HG03103 (cell line): ENCODE data around the gene SLC25A25.

Source experiments
- ATAC-seq: cut with Tn5 transposase; IDR thresholded peaks from one replicate; pipeline ENCODE4 v1.9.1; 2021; ENCODE audit warnings: low read depth; ENCODE audit not compliant: unreplicated experiment

Gene SLC25A25

DNA sequence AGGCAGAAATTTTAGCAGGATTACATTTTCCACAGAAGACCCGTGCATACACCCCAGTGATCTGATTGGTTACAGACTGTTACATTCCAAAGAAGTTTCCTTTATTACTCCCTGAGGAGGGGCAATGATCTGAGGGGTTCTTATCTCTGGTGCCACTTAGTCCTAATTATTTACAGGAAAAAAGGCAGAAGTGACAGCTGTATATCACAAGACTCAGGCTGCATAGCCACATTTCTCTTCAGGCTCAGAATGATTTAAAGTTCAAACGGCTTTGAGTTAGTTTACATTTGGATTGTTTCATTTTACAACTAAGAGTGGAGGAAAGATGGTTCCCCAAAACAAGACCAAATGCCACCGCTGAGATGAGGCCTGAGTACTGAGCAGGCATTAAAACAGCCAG is 18.2 kb upstream of the SLC25A25 start:
- no peak for ATAC-seq

- no peak for ATAC-seq
Measured at GRCh38 chr9:128051932-128052709, 15.9 kb upstream of the SLC25A25 start.

- no peak for ATAC-seq
Measured at GRCh38 chr9:128053560-128053959, 14.5 kb upstream of the SLC25A25 start.

DNA sequence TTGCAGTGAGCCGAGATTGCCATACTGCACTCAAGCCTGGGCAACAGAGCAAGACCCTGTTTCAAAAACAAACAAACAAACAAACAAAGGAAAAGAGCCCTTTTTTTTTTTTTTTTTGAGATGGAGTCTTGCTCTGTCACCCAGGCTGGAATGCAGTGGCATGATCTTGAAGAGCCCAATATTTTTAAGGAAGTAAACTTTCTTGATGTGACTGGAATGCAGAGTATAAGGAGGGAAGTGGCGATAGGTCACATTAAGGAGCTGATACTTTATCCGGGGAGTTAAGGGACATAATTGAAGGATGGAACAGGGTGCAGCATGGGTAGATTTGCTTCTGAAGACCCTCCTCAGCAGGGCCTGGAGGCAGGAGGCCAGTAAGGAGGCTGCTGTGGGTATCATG is 13.9 kb upstream of the SLC25A25 start:
- no peak for ATAC-seq

GRCh38 chr9:128055344-128056040 is 12.5 kb upstream of the SLC25A25 start:
- ATAC-seq, result no peak

GRCh38 chr9:128056086-128056485 is 11.9 kb upstream of the SLC25A25 start:
- ATAC-seq, result no peak

DNA sequence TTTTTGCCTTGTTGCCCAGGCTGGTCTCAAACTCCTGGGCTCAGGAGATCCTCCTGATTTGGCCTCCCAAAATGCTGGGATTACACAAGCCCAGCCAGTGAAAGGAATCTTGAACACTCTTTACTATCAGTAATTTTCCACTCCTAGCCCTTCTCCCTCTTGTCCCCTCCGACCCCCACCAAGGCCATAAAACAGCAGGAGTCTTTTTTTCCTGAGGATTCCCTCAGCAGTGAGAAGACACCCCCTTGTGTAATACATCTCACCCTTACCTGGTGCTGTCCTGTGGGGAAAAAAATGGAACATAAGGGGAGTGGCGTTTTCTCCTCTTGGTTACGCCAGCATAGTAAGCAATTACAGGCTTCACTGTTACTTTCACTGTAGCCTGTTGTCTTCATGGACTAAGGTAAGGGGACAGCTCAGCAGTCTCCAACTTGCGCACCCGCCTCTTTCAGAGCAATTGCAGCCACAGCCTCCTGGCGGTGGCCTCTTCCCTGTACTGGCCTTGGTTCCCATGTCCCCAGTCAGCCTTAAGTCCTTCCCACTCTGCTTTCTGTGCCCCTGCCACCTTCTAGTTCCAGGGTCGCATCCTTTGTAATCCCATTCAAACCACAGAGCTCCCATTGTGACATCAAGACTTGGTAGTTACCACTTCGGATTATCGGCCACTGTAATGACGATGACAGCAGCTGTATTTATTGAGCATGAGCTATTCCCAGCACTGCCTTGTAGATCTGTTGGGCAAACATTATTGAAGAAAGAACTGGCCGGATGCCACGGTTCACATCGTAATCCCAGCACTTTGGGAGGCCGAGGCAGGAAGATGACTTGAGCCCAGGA is 10.9 kb upstream of the SLC25A25 start:
- no peak for ATAC-seq

DNA sequence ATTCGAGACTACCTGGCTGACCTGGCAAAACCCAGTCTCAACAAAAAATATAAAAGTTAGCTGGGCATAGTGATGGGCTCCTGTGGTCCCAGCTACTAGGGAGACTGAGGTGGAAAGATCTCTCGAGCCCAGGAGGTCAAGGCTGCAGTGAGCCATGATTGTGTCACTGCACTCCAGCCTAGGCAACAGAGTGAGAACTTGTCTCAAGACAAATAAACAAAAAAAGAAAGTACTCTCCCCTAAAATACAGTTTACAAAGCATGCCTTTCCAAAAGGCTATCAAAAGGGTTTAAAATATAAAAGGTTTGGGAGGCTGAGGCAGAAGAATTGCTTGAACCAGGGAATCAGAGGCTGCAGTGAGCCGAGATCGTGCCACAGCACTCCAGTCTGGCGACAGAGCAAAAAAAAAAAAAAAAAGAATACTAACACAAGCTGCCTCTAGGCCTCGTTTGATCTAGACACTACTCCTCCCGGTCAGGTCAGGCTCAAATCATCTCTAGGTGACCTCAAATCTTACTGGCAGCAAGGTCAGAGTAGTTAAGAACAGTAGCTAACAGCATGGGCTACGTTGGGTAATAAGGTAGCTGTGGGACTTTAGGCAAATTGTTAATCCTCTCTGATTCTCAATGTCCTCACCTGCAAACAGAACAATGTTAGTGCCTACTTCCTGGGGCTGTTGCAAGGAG is 10.2 kb upstream of the SLC25A25 start:
- ATAC-seq, result no peak

GRCh38 chr9:128059365-128059983 is 8.6 kb upstream of the SLC25A25 start:
- no peak for ATAC-seq

- no peak for ATAC-seq
Measured at GRCh38 chr9:128061275-128061960, 6.6 kb upstream of the SLC25A25 start.

- ATAC-seq, result no peak
Measured at GRCh38 chr9:128062279-128062678, 5.8 kb upstream of the SLC25A25 start.

DNA sequence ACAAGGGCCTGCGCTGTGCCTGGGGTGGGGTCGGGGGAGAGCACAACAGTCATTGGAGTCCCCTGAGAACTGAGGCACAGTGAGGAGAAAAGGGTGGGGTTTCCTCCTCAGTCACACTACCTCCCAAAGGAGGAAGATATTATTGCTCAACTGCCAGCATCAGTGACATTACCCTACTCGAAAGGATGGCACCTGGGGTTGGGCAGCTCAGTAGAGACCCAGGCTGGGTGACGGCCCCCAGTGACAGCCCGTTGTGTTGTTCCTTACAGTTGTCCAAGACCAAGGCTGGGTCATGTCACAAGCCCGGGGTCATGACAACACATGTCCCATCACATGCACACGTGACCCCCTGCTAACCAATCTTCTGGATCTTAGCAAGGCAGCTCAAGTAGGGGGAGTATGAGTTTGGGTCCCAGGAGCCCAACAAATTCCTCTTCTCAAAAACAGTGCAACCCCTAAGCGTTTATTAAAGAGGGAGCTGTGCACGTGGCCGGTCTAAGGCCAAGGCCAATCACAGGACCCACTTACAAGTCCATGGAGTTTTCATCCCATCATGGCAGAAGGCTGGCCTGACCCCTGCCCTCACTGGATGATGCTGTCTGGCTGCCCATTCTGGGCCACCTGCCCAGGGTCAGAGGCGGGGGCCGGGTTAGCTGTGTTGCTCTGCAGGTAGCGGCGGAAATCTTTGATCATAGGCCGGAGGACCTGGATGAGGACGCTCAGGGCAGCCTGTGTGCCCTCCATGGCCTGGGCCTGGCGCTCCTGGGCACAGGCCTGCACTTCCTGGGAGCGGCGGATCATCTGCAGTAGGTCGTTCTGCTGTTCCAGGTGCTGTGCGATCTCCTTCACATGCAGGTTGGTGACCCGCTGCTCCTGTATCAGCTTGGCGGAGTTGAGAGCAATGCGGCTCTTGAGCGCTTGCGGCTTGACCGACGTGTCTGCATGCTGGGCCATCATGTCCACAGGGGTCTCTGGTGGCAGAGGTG is 4.9 kb upstream of the SLC25A25 start:
- ATAC-seq, result no peak

DNA sequence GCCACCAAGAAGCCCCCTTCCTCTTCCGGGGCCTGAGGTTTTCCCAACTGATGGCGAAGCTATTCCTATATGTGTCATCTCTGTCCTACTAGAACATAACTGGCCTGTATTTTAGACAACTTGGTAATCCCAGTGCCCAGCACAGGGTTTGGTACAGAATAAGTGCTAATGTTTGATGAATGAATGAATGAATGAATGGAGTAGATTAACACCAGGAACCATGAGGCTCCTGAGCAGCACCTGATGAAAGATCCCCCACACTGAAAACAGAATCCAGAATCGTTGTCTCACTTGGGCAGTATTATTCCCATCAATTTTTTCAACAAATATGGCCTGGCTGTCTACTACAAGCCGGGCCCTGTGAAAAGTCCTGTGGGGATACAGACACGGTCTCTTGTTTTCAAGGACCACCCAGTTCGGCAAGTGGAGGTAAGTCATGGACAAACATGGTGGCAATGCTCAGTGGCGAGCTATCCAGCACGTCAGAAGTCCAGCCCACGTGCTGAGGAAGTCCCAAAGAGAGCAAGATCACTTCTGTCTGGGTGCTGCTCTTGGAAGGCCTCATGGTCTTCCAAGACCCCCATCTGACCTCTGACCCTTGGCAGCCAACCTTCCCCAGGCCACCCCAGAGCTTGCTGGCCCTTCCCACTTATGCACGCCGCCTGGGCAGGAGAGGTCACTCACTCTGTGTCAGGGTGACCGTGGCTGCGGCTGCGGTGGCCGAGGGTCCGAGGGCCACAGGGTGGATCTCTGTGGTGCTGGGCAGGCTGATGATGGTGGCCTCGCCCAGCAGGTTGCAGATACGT is 1.9 kb upstream of the SLC25A25 start:
- no peak for ATAC-seq

- peak; percentile 44 for ATAC-seq
Measured at GRCh38 chr9:128066713-128067644, 1.1 kb upstream of the SLC25A25 start, which contains the start of gene NAIF1. TSS of gene NAIF1 (minus strand) at chr9:128067320. CDS start at chr9:128067101, 219 bp downstream.

GRCh38 chr9:128068386-128069205 is 564 bp downstream of the SLC25A25 start:
- ATAC-seq, result peak; percentile 3

GRCh38 chr9:128070874-128071273 is 2.8 kb downstream of the SLC25A25 start:
- ATAC-seq, result no peak
